Muscle of leg (tissue), 11 donors: Measurements from ENCODE around the gene SOCS7. TPM values are rescaled to one million over a fixed set of nuclear protein-coding genes. Genes with fewer than 3 reads are reported as not detected.
"Not testable (repeated sequence)": the region's sequence is repeated elsewhere in the genome, so short reads cannot be mapped to it uniquely, and the experiment has no call there.

Experiments
- DNase-seq: peaks from one replicate; pipeline ENCODE4 v3.0.0; 2013
- H3K27ac ChIP-seq: one replicate; pipeline ENCODE4 v1.5.1; 2013; ENCODE audit warnings: mild to moderate bottlenecking, low read length, control low read depth
- H3K27me3 ChIP-seq: one replicate; pipeline ENCODE4 v1.6.1; 2013; ENCODE audit warnings: low read length; ENCODE audit not compliant: control insufficient read depth, insufficient read depth
- H3K36me3 ChIP-seq: one replicate; pipeline ENCODE4 v1.6.1; 2013; ENCODE audit warnings: low read length; ENCODE audit not compliant: control insufficient read depth, insufficient read depth
- H3K4me1 ChIP-seq: one replicate; pipeline ENCODE4 v1.6.1; 2013; ENCODE audit warnings: low read length; ENCODE audit not compliant: control insufficient read depth, insufficient read depth
- H3K4me3 ChIP-seq: one replicate; pipeline ENCODE4 v1.5.1; 2013; ENCODE audit warnings: low read length, control low read depth
- H3K9me3 ChIP-seq: replicated peaks from 2 replicates; pipeline ENCODE4 v1.6.1; 2013; ENCODE audit warnings: low read depth, low read length; ENCODE audit not compliant: control insufficient read depth
- WGBS: methylation state at CpG from one replicate; pipeline ENCODE4 v1.1.5; 2013; ENCODE audit warnings: missing lambda C conversion rate; ENCODE audit not compliant: insufficient coverage; 5-methylcytosine and 5-hydroxymethylcytosine counted together
- polyA plus RNA-seq, 8 donors: library from polyadenylated mRNA; unstranded; fragments of 120-200 nt; gene quantifications; one replicate each; pipeline versions ENCODE4 v1.2.1 to v1.2.3, GENCODE V29; 2013; ENCODE audit warnings: inconsistent platforms in 1 of 8, low replicate concordance in 1 of 8; ENCODE audit not compliant: insufficient read length in 8 of 8, insufficient read depth in 1 of 8
- total RNA-seq: library from RNA; stranded (reverse); fragments of 120-200 nt; gene quantifications from one replicate; pipeline ENCODE4 v1.2.4, GENCODE V29; 2013

The SOCS7 gene
- total and polyA plus RNA-seq, 9 donors = 12.4 to 18.6 (median 16.0) TPM

- WGBS = no CpG with 5 or more reads among the region's 9 CpGs
- no peak for DNase-seq
- Histone ChIP-seq H3K9me3 (no peaks in the 10 kb centered on the region), H3K27ac (no peak overlapping the region), H3K4me1 (peaks cover 31% of the 10 kb centered on the region), H3K4me3 (no peak overlapping the region), H3K27me3 (no peaks in the 10 kb centered on the region), H3K36me3 (peaks cover 11% of the 10 kb centered on the region)
These were observed 84.2 kb downstream of the SOCS7 start for GRCh38 chr17:38435795-38436194.

- Histone ChIP-seq H3K4me3 (no peak overlapping the region), H3K27me3 (no peaks in the 10 kb centered on the region), H3K4me1 (peaks cover 32% of the 10 kb centered on the region), H3K36me3 (peaks cover 11% of the 10 kb centered on the region), H3K9me3 (no peaks in the 10 kb centered on the region), H3K27ac (no peak overlapping the region)
- WGBS = 68% methylated on average over 8 of the region's 11 CpGs
- DNase-seq = no peak
These were observed 84.7 kb downstream of the SOCS7 start for GRCh38 chr17:38436386-38436785.

DNA sequence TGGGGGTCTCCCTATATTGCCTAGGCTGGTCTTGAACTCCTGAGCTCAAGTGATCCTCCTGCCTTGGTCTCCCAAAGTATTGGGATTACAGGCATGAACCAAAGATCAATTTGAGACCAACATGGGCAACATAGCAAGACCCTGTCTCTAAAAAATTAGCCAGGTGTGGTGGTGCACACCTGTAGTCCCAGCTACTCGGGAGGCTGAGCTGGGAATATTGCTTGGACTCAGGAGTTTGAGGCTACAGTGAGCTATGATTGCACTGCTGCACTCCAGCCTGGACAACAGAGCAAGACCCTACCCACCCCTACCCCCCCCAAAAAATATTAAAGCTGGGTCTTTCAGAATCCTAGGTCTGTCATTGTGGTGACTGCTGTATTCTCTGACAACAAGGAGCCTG, 85.7 kb downstream of the SOCS7 start:
- not testable (repeated sequence) for DNase-seq, H3K4me3 ChIP-seq, H3K27me3 ChIP-seq, H3K27ac ChIP-seq, H3K9me3 ChIP-seq
- Histone ChIP-seq H3K36me3 (peaks cover 11% of the 10 kb centered on the region), H3K4me1 (peaks cover 41% of the 10 kb centered on the region)
- WGBS = no CpG with 5 or more reads among the region's 1 CpG

GRCh38 chr17:38439436-38439835, 87.8 kb downstream of the SOCS7 start:
- no peak overlapping the region for H3K4me3 ChIP-seq
- H3K27me3 ChIP-seq = no peaks in the 10 kb centered on the region
- WGBS = no CpG with 5 or more reads among the region's 5 CpGs
- H3K36me3 ChIP-seq = peaks cover 11% of the 10 kb centered on the region
- no peak overlapping the region for H3K27ac ChIP-seq
- no peak for DNase-seq
- H3K4me1 ChIP-seq = peaks cover 56% of the 10 kb centered on the region
- H3K9me3 ChIP-seq = no peaks in the 10 kb centered on the region

GRCh38 chr17:38440614-38441397, 89.2 kb downstream of the SOCS7 start:
- Histone ChIP-seq H3K4me3 (no peak overlapping the region), H3K27ac (peak overlapping the region; percentile 59), H3K36me3 (peaks cover 7% of the 10 kb centered on the region), H3K27me3 (no peaks in the 10 kb centered on the region), H3K9me3 (no peaks in the 10 kb centered on the region), H3K4me1 (peaks cover 49% of the 10 kb centered on the region)
- WGBS = 63% methylated on average over 12 of the region's 16 CpGs
- DNase-seq = no peak

DNA sequence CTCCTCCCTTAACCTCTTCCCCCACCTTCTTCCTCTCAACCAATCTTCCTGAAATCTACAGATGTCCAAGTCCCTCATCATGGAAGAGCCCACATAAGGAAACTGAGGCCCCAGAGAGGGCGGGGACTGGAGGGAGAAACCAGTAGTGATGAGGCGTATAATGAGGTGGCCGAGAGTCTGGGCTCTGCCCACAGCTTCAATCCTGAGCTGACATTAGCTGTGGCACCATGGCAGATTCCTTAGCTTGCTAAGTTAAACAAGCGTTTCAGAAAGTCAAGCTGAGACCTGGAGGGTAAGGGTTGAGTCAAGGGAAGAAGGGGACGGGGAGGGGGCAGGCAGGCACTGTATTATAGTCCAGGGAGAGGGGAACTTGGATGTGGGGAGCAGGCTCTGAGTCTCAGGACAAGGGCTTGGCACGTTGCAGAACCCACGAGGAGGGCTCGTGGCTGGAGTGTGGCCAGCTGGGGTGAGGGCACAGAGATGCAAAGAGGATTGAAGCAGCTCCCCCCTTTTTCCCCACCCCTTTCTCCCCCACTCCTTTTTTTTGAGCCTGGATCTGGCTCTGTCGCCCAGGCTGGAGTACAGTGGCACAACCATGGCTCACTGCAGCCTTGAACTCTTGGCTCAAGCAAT, 89.9 kb downstream of the SOCS7 start:
- no peaks in the 10 kb centered on the region for H3K9me3 ChIP-seq
- H3K36me3 ChIP-seq = peaks cover 7% of the 10 kb centered on the region
- no peak overlapping the region for H3K4me3 ChIP-seq
- H3K27me3 ChIP-seq = no peaks in the 10 kb centered on the region
- peak overlapping the region; percentile 59 for H3K27ac ChIP-seq
- H3K4me1 ChIP-seq = peaks cover 45% of the 10 kb centered on the region
- 79% methylated on average over 5 of the region's 9 CpGs for WGBS
- no peak for DNase-seq

- H3K9me3 ChIP-seq = no peaks in the 10 kb centered on the region
- H3K4me1 ChIP-seq = peaks cover 47% of the 10 kb centered on the region
- WGBS = 77% methylated on average over 3 of the region's 4 CpGs
- DNase-seq = no peak
- no peak overlapping the region for H3K27ac ChIP-seq
- H3K36me3 ChIP-seq = peaks cover 2% of the 10 kb centered on the region
- no peak overlapping the region for H3K4me3 ChIP-seq
- no peaks in the 10 kb centered on the region for H3K27me3 ChIP-seq
These were observed 90.9 kb downstream of the SOCS7 start for GRCh38 chr17:38442548-38442947.

DNA sequence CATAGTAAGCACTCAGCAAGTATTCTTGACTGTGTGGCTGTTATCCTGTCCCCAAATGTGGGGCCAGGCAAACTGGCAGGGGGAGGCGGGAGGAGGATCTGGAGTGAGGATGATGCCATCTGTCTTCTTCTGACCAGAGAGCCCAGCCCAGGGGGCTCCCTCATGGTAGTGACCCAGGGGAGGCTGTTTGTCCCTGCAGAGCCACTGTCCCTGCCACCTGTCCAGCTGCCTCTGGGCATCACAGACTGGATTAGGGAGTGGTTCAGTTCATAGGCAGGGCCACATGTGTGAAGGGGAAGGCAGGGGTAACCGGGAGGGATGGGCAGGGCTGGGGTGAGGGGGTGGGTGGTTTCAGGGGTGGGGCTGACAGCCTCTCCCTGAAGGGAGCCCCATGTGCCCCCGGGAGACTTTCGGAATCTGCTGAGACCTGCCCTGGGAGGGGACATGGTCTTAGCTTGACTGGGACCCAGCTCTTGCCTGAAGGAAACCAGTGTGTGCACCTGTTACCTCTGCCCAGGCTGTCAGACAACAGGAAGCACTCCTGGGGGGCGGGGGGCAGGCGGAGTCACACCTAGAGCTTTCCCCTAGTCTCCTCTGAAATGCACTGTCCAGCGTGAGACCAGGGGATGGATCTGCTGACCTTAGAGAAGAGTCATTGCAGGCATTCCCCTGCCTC, 91.8 kb downstream of the SOCS7 start:
- no peaks in the 10 kb centered on the region for H3K9me3 ChIP-seq
- WGBS = 52% methylated on average over 7 of the region's 7 CpGs
- peaks cover 56% of the 10 kb centered on the region for H3K4me1 ChIP-seq
- peak overlapping the region; percentile 65 for H3K27ac ChIP-seq
- H3K27me3 ChIP-seq = no peaks in the 10 kb centered on the region
- H3K36me3 ChIP-seq = peaks cover 2% of the 10 kb centered on the region
- no peak for DNase-seq
- H3K4me3 ChIP-seq = no peak overlapping the region

DNA sequence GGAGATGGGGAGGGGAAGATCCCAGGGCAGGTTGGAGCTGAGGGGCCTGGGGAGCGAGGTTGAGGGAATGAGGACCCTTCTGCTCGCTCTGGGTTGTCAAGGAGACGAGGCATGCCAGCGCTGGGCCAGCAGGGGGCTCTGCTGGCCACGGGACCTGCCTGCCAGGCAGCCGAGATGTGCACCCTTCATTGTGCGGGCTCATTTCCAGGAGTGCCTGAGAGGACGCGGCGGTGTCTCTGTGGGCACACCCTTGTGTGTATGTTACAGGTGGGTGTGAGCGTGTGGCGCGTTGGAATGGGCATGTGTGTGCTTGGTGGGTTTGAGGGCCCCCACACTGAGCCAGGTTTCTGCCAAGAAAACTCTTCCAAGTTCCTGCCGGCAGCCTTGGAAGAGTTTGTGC, 92.5 kb downstream of the SOCS7 start:
- DNase-seq = peak; percentile 76
- Histone ChIP-seq H3K9me3 (no peaks in the 10 kb centered on the region), H3K27me3 (no peaks in the 10 kb centered on the region), H3K27ac (peak overlapping the region; percentile 65), H3K4me3 (no peak overlapping the region), H3K36me3 (peaks cover 2% of the 10 kb centered on the region), H3K4me1 (peaks cover 62% of the 10 kb centered on the region)
- 9% methylated on average over 14 of the region's 14 CpGs for WGBS

DNA sequence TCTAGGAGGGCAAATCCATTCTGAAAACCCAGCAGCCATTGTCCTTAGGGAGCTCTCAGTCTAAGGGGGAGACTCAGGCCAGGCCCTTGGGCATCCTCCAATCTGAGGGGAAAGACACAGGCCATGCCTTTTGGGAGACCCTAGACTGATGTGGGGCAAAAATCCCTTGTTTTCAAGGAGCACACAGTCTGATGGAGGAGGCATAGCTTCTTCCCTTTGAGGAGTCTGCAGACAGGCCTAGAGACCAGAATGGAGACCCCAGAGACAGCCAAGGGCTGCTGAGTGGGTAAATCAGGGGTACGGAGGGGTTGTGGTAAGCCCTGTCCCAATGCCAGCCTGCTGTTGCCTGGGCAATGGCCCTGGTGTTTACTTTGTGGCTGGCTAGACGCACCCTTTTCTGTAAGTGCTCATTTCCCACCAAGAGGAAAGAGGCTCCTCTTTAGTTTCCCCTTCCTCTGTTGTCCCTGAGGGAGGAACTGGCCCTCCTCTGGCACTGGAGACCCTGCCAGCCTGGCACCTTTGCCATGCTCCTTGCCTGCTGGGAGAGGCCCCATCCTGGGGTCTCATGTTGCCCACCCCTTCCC, 96.0 kb downstream of the SOCS7 start:
- H3K36me3 ChIP-seq = no peaks in the 10 kb centered on the region
- H3K4me1 ChIP-seq = peaks cover 71% of the 10 kb centered on the region
- H3K9me3 ChIP-seq = no peaks in the 10 kb centered on the region
- DNase-seq = no peak
- 57% methylated on average over 1 of the region's 2 CpGs for WGBS
- peak overlapping the region; percentile 29 for H3K27ac ChIP-seq
- no peak overlapping the region for H3K4me3 ChIP-seq
- H3K27me3 ChIP-seq = no peaks in the 10 kb centered on the region
